Retina (tissue), 1 donor: ENCODE data around the gene NUDT14.

Experiments used
- DNase-seq: peaks from one replicate; pipeline ENCODE4 v3.0.0-alpha.2; 2016

The NUDT14 gene

DNA sequence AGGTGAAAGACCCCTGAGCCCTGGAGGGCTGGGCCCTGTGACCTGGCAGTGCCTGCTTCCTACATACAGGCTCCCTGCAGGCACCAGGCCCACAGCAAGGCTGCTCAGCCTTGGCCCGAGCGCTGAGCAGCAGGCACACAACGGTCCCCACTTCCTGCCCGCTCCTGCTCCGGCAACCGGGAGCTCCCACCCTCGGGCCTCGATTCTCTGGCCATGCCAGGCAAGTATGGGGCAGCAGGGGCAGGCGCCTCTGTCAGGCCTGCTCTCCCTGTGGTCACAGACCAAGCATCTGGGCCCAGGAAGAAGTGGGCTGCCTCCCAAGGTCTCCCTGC lies 30.6 kb upstream of the NUDT14 start:
- no peak for DNase-seq

DNA sequence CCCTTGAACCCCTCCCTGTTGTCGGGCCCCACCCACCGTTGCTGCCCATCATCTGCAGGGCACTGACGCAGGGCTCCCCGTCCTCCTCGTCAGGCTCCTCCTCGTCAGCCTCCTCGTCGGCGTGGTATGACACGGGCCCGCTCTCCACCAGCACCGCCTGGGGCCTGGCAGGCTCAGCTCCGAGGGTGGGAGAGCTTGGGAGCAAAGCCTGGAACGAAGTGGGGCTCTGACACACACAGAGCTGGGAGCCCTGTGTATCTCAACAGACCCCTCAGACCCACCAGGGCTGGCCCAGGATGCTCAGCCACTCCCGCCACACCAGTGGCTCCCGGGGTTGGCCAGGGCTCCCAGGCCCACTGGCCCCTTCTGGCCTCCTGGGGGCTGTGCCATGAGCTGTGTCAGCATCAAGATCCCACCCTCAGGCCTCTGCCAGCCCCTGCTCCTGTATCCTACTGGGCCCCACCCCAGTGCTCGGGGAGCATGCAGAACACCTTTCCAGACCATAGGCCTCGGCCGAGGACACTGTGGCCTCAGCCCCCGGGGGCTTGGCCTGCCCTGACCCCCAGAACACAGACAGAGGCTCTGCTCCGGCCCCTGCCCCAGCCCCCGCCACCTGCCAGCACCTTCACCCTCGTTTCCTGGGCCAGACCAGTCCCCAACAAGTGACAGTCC lies 30.1 kb upstream of the NUDT14 start:
- DNase-seq = no peak

DNA sequence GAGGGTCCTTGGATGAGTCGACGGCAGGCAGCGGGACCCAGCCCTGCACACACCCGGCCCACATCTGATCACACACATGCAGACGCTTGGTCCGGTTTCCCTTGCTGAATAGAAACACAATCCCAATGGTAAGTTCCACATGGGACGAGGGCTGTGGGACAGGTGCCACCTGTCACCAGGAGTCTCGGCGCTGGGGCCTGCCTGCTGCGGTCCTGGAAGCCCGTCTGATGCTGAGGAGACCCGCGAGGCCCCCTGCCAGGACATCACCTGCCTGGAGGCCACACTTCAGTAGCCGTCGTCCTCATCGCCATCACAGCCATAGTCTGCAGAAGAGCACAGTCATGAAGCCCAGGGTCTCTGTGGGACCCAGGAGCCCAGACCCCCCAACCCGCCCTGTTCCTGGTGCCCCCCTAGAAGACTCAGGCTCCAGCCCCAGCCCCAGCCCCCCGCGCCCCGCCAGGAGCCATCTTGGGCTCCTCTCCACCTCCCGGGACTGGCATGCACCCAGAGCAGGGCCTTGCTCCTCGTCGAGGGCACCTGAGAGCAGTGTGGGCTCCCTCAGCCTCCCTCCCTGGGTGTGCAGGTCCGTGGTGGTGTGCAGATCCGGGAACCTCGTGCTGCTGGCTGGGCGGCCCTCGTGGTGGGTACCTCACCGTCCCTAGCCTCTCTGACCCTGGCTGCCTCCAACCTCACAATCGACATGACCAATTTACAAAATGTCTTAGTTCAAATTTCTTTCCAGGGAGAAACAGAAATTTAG lies 29.3 kb upstream of the NUDT14 start:
- DNase-seq = no peak

DNA sequence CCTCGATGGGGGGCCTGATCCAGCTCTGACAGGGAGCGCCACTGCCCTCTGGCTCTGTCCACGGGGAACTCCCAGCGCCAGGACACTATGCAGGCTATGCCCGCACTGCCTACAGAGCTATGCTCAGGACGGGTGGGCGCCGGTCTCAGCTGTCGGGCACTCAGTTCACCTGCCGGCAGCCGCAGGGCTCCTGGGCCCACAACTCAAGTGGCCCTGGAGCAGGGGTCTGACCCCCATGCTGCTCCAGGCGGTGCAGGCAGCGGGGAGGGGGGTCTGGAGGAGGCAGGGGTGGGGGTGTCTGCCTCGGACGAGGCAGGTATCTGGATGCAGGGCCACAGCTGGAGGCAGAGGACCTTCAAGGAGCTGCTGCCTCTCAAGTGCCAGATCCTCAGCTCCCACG lies 28.5 kb upstream of the NUDT14 start:
- no peak for DNase-seq

DNA sequence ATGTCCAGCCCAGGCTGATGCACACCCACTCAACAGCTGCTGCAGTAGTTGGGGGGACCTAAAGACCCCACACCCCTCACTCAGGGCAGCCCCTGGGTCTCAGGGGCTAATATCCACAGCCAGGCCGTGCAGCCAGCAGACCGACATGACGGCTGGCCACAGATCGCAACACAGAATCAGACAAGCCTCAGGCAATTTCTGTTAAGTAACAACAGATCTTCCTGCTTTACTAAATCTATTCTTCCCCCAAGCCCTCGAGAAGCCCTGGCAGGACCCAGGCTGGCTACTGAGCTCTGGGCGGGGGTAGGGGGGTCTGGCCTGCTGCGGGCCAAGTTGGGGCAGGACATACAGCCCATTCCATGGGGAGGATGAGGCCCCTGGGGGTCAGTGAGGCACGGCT lies 28.0 kb upstream of the NUDT14 start:
- DNase-seq = no peak

DNA sequence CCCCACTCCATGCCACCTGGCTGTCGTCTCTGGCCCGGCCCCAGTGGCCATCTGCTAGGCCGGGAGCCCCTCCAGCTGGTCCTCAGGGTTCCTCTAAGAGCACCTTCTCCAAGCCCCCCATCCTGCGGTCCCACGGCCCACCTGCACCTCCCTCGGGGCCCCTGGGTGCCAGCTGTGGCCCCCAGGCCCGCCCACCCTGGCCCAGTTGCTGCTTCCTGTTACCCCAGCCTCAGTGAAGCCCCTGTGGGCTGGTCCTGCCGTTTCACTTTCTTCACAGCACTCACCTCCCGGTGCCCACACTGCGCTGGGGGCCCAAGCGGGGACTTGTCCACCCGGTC lies 27.6 kb upstream of the NUDT14 start:
- DNase-seq = no peak

DNA sequence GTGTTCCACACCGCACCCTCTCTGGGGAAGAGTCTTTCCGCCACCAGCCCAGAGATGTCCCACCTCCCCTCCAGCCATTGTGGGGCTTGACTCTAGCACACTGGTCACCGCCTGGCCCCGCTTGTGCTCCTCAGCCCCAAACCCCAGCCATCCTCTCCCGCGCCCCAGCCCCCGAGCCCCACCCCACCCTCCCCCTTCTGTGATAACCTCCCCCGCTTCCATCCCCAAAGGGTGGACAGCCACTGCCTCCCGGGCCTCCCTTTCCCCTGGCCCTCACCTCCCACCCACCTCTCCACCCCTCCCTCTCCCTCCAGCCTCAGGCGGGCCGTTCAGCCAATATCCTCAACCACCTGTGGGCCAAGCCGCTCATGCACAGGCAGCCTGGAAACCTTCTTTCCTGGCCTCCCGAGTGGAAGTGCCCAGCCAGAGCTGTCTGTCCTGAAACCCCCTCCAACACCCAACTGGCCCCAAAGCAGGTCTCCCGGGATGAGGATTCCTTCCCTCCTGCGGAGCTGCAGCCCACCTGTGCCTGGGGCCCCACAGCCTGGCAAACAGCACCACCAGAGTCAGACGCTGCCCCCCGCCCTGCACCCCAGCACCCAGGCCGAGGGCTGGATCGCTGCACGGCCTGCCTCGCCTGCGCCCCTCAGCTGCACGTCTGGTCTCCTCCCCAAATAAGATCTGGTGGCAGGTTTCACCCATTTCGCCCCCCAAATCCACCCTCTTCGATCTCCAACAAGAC lies 27.1 kb upstream of the NUDT14 start:
- no peak for DNase-seq

DNA sequence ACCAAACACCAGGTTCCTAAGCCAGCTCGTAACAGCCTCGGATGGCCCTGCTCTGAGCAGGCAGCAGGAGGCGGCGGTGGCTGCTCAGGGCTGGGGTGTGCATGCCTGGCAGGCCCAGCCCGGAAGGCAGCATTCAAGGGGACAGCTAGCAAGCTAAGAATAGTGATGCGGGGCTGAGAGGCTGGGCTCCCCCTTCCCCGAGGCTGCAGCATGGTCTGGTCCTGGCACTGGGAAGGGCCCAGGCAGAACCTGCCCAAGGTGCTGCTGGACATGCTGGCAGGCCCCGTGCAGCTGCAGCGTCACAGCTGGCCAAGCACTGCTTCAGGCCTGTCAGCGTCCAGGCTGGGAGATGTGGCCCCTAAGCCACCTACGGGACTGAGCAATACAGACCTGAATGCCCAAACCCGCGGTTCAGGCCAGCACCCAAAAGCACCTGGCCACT lies 26.4 kb upstream of the NUDT14 start:
- peak; percentile 27 for DNase-seq

DNA sequence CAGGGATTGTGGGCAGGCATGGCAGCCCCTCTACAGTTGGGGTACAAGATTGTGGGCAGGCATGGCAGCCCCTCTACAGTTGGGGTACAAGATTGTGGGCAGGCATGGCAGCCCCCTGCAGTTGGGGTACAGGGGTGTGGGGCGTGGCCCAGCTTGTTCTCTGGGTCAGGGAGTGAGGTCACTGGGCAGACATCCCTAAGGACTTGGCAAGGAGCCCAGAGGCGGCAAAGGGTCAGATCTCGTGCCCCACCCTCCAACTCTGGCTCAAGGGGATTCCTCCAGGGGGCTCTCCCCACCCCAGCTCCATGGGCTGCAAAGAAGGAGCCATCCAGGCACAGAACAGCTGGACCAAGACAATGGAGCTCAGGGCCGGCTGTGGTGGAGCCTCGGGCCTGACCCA lies 25.8 kb upstream of the NUDT14 start:
- peak; percentile 23 for DNase-seq

DNA sequence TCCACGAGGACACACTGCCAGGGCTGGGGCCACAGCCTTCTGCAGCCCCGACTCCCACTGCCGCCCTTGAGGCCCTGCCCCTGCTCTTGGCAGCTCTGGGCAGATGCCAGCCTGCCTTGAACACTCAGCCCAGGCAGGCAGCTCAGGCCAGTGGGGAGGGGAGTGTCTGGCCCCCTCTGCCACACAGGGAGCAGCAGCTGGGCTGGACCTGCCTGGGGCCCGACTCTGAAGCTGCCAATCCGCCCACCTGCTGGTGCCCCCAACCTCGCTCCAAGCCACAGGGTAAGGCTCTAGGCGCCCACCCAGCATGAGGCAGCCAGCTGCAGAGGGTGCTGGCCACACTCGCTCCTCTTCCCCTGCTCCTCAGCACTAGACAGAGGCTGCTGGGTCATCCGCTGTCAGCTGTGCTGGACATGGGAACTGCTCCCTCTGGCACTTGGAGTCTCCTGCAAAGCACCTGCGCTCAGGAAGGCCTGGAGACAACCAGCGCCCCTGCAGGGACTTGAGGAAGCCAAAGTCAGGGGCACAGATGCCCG lies 24.6 kb upstream of the NUDT14 start:
- peak; percentile 45 for DNase-seq

DNA sequence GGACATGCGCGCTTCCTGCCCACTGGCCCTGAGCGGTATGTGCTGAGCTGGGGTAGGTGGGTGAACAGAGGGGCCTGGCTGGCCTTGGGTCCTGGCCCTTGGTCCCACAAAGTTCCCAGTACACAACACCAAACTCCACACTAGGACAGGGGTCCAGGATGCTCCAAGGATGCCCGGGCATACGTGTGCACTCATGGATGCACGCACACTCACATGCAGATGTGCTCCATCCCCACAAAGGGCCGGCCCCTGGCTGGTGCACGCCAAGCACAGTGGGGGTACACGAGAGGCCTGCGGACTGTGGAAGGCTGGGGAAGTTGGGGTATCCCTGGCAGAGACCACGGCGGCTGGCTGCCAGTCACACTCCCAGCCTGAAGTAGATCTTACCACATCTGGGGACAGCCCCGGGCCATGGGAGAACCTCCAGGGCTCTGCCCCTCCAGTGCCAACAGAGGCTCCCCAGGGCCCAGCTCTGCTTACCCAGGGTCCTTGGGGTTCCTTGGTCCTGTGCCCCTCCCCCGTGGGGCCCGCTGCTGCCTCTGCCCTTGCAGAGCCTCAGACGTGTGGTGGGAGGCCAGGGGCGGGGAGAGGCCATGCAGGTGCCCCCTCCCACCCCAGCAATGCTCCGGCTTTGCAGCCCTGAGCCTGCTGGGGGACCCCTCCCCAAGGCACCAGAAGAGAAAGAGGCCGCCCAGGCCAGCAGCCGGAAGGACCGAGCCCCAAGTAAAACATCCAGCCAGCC lies 24.0 kb upstream of the NUDT14 start:
- DNase-seq = peak; percentile 31

DNA sequence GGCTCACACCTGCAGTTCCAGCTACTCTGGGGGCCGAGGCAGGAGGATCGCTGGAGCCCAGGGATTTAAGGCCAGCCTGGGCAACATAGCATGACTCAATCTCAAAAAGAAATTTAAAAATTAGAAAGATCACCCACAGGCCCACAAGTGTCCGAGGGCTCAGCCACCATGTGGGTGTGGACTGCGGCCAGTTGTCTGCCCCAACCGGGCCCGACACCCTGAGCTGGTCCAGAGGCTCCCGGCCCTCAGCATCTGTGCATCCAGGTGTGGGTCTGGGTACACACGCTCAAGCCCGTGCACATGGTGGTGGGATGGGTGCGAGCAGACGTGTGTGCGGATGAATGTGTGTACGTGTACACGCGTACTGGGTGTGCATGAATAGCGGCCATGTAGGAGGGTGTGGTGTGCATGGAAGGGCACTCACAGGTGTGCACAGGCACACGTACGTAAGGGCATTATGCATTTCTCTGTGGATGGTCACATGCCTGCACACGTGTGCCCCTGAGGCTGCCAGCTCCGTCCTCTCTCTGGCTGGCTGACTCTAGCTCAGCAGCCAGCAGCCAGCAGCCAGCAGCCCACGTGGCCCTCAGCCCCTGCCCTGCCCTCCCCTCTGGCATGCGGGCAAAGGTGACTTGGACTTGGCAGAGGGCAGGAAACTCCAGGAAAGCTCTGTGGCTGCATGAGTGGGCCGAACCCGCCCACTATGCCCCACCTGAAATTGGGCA lies 23.3 kb upstream of the NUDT14 start:
- peak; percentile 6 for DNase-seq

DNA sequence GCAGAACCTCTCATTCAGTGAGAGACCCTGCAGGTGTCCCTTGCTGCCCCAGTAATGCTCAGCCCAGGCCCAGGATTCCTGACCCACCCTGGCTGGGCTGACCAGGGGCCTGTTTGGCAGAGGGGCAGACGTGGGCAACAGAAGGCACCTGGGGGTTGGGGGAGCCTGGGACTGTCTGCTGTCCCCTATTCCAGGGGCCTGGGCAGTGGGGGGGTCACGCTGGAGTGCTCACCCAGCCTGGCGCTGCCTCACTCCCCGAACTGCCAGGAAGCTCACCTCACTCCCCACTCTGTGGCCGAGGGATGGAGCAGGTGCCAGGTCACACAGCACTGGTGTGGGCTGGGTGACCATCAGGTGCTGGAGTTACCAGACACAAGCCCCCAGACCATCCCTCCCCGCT lies 22.6 kb upstream of the NUDT14 start:
- peak; percentile 11 for DNase-seq

DNA sequence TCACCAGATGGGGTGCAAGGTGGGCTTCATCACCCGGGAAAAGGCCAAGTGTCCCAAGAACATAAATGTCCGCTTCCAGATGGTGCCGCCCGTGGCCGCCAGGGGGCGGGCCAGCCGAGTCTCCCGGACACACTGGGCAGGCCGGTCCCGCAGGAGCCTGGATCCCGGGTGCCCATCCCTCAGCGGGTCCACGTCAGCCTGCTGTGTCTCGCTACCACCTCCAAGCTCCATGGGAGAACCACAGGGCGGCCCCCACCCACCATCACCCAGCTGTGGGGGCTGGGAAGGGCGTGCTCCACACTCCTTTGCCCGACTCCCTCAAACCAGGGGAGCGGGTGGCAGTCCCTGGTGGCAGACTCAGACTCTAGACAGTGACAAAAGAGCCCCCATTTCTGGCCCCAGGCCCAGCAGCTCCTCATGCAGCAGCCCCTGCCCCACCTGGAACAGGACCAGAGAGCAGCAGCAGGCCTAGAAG lies 22.0 kb upstream of the NUDT14 start:
- DNase-seq = peak; percentile 91

DNA sequence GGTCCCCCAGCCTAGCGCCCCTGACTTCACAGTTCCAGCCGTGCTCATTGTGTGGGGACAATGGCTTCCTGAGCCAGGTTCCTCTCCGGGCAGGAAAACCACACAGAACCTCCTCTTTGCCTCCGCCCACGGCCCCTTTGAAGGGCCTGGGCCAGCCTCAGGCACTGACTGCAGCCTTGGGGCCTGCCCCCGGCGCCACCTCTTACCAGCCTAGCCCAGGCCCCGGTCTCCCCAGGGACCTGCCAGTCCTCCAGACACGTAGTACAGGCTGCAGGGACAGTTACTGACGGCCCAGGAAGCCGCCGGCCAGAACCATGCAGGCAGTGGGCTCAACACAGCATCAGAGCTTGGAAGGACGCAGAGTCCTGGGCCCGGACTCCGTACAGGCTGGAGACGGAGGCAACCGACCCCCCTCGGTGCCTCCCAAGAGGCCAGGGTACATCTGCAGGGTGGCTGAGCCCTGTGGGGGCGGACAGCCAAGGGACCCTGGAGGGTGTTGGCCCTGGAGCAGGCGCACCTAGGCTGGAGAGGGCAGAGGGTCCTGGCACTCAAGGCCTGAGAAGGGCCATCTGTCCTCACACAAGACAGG lies 20.9 kb upstream of the NUDT14 start:
- peak; percentile 50 for DNase-seq

DNA sequence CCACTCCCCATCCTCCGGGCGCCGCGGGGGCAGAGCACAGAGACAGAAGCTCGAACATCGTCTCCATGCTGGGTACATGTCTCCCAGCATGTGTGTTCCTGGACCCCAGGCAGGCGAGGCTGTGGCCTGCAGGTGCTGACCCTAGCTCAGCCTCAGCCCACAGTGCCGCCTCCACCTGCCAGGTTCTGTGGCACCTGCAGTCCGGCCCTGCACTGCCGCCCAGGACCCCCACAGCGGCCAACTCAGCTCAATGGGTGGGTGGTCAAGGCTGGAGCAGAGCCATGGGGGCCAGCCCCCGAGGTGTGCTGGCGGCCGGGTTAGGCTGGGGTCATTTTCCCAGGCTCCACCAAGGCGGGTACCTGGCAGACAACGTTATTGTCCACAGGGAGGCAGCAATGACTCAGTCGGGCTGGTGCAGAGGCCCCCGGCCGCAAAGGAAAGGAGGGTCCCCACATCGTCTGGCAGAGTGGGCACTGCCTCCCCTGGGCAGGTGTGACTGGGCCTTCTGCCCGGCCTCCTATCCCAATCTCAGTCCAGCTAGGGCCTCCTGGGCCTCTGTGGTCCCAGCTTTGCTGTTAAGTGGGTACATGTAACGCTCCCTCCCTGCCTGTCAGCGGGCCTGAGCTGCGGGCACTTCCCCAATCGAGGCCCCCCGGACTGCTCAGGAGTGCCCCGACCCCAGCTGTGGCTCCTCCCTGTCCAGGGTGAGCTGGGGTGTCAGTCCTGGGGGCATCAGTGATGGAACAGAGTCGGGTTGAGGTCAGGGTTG lies 20.2 kb upstream of the NUDT14 start:
- peak; percentile 51 for DNase-seq

DNA sequence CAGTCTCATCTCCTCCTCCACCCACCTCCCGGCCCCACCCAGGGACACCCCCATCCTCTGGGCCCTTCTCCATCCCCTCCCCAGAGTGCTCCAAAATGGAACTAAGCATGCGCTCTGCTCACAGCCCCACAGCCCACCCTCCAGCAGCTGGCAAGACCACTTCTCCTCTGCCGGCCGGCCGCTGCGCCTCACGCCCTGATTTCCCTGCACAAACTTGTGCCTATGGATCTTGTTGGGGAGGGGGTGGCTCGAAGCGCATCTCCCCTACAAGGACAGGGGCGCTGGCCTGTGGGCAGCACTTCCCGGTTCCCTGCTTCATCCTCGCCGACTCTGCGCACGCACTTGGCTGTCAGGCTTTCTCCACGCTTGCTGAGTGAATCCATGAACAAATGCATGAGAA lies 19.5 kb upstream of the NUDT14 start:
- DNase-seq = peak; percentile 11

DNA sequence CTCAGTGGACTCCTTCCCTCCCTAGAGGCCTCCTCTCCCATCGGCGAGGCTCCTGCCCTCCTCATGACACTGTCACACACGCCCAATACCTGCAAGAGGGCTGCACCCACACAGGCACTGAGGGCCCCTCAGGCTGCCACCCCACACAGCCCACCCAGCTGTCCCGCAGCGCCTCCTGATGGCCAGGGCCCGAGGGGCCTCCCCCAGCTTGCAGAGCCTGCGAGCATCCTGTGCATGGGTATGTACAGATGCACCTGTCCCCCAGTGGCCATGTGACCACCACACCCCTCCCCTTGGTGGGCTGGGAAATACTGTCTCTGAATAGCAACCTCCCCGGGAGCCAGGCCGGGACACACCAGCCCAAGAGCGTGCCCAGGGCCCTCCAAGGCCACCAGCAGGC lies 19.0 kb upstream of the NUDT14 start:
- DNase-seq = peak; percentile 13

DNA sequence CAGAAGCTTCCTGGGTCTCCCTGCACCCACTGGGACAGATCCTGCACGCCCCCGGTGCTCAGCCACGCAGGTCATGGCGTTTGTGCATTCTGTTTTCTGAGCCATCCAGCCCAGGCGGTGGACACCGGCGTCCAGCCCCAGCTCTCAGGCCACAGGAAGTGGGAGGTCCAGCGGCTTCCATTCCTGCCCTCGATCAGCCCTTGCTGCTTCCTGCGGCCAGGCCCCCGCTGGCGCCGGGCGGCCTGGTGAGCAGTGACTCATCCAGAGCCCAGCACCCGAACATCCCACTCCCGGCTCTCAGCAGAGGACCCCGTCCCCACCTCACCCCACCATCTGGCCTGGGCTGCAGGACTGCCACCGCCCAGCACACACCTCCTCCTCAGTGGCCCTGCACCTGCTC lies 18.0 kb upstream of the NUDT14 start:
- peak; percentile 13 for DNase-seq

DNA sequence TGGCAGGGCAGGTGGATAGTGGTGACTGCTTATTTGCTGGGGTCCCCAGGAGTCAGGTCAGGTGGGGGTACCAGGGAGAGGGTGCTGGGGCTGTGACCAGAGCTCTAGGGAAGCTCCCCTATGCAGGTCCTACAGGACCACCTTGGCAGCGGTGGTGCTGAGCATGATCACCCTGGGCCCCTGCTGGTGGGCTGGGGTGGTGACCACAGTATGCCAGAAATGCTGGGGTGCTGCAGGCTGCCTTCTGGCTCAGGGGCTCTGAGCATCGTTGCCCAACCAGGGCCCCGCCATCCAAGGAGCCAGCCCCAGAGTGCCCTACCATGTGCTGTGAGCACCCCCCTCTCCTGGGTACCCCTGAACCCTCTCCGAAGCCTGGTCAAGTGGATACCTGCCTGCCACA lies 17.5 kb upstream of the NUDT14 start:
- DNase-seq = peak; percentile 15

DNA sequence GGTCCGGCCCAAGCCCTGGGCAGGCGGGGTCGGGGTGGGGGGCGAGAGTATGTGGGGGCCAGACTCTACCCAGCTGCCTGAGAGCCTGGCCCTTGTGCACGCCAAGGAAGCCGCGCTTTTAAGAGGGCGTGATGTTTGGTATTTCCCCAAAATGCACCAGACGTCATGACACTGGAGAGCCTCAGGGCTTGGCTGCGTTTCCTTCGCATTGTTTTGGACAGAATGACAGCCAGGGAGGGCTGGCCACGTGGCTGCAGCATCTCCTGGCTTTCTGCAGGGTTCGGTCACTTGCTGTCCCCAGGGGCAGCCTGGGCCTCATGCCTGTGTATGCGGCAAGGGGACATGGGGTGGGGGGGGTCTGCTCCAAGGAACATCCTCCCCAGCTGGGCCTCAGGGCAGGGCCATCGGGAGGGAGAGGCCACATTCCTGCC lies 16.1 kb upstream of the NUDT14 start:
- peak; percentile 66 for DNase-seq
